GM21360 (cell line): ENCODE data around the gene ROCK1.
A peak's percentile ranks its signal among the peaks of the same experiment; 100 is the strongest.

Experiments used
- ATAC-seq: cut with Tn5 transposase; IDR thresholded peaks from one replicate; pipeline ENCODE4 v1.9.1; 2021; ENCODE audit warnings: mild to moderate bottlenecking, moderate library complexity; ENCODE audit not compliant: unreplicated experiment

ROCK1 gene

GRCh38 chr18:21109936-21110712 lies 1.5 kb downstream of the ROCK1 start:
- ATAC-seq: no peak

GRCh38 chr18:21105936-21106335 lies 5.7 kb downstream of the ROCK1 start:
- ATAC-seq: no peak

DNA sequence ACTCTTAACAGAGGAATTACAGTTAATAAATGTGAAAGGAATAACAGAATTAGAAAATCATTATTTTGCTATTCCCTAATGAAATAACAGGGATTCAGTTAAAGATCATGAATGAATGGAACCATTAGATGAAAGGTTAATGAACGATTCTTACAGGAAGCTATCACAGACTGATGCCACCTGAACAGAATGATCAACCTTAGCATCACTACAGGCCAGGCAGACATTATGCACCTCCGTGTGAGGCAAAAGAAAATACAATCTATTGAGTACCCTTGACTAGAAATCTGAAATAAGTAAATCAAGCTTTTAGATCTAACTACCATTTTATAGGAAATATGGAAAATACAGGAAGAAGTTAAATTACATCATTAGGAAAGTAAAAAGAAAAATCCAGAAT lies 10.4 kb downstream of the ROCK1 start:
- no peak for ATAC-seq

GRCh38 chr18:21100678-21101077 lies 10.9 kb downstream of the ROCK1 start:
- ATAC-seq: no peak

DNA sequence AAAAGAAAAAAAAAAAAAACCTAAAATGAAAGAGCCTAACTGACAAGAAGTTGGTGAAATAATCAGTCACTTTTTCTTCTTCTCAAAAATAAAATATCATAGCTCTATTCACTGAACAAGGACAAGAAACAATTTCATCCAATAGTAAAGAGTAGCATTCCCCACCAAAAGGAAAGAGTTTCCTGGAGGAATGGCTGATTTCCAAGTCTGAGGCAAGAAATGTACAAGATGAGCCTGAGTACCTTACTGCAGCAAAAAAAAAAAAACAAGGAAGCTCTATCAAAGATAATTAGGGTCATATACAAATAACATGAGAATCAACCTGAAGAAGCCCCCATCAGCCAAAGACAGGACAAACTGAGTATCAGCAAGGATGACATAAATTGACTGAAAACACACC lies 11.5 kb downstream of the ROCK1 start:
- ATAC-seq: no peak

- peak; percentile 84 for ATAC-seq
These were observed 12.2 kb downstream of the ROCK1 start for GRCh38 chr18:21099442-21099841.

- ATAC-seq: no peak
These were observed 14.9 kb downstream of the ROCK1 start for GRCh38 chr18:21096760-21097159.

GRCh38 chr18:21093133-21093532 lies 18.5 kb downstream of the ROCK1 start:
- no peak for ATAC-seq

GRCh38 chr18:21090680-21091079 lies 20.9 kb downstream of the ROCK1 start:
- no peak for ATAC-seq

DNA sequence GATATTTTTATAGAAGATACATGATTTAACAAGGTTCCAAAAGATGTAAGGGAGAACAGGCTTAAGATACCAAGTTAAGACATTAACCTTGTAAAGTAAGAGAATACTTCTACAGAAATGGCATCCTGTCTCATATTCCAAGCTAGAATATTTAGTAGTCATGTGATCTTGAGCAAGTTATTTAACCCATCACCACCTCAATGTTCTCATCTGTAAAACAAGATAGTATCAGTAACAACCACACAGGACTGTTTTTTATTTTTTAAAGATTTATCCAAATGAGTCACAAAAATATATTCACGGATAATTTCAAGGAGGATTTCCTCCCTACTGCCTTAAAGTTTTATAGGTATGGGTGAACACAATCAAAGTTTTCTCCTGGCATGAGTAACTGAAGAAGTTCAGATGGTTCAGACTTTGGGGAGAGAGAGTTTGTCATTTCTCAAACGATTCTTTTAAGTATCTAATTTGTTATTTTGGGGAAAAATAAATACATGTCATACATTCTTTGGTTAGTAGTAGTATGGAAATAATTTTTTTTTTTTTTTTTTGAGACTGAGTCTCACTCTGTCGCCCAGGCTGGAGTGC lies 25.9 kb downstream of the ROCK1 start:
- ATAC-seq: no peak

GRCh38 chr18:21084511-21085078 lies 27.0 kb downstream of the ROCK1 start:
- ATAC-seq: no peak

DNA sequence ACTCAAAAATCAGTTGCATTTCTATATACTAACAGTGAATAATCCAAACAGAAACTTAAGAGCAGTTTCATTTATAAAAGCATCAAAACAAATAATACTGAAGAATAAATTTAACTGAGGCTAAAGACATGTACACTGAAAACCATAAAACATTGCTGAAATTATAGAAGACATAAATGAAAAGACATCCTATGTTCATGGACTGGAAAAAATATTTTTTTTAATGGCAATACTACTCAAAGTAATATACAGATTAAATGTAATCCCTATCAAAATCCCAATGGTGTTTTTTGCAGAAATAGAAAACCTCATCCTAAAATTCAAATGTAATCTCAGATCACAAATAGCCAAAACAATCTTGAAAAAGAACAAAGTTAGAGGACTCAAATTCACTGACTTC lies 28.6 kb downstream of the ROCK1 start:
- no peak for ATAC-seq

DNA sequence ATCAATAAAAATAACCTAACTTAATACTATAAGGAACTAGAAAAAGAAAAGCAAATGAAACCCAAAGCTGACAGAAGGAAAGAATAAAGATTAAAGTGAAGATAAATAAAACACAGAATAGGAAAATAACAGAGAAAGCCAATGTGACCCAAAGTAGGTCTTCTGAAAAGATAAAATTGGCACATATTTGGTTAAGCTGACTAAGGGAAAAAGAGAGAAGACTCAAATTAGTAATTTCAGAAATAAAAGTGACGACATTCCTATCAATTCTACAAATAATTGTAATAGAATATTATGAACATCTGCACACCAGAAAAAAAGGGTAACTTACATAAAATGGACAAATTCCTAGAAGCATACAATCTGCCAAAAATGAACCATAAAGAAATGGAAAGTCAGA lies 30.2 kb downstream of the ROCK1 start:
- ATAC-seq: no peak

GRCh38 chr18:21080576-21080975 lies 31.0 kb downstream of the ROCK1 start:
- ATAC-seq: no peak

GRCh38 chr18:21074336-21075323 lies 37.0 kb downstream of the ROCK1 start:
- ATAC-seq: no peak

DNA sequence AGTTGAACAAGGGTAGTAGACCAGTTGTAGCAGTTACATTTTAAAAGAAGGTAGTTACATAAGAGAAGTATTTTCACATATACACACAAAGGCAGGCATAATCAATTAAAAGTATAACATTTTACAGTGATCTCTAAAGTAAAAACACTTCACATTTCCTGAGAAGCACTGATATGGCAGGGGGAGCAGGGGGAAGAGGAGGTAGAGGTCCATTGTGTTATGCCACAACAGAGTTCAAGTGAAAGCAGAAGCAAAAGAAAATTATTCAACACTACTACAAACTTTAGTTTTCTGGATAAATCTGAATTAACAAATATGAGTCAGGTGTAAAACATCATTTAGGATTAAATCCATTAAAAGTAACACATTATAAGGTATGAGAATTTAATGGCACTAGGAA lies 38.4 kb downstream of the ROCK1 start:
- no peak for ATAC-seq

GRCh38 chr18:21071071-21071470 lies 40.5 kb downstream of the ROCK1 start:
- no peak for ATAC-seq

- no peak for ATAC-seq
These were observed 42.1 kb downstream of the ROCK1 start for GRCh38 chr18:21069468-21069867.

- ATAC-seq: no peak
These were observed 47.3 kb downstream of the ROCK1 start for GRCh38 chr18:21064347-21064746.

GRCh38 chr18:21063011-21063410 lies 48.6 kb downstream of the ROCK1 start:
- ATAC-seq: no peak

DNA sequence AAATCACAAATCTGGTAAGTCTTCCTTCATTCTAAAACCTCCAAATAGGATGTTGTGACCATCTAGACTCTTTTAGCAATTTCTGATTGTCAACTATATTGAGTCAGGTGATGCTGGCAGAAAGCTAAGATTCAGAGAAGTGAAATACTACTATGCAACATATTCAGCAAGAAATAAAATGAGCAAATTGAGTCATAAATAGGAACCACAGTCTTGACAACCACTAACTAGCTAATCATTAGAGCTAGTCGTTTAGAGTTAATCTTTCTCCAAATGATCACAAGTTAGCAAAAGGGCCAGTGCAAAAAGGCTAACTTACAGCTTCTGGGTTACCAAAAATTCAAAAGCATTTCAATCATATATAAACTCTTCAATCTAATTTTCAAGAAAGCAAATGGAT lies 54.5 kb downstream of the ROCK1 start:
- ATAC-seq: no peak
